ENCODE data around the gene UBA3. TPM values are rescaled to one million over a fixed set of nuclear protein-coding genes. Genes with fewer than 3 reads are reported as not detected.

Gene UBA3
- polyA plus RNA-seq: 41.9 TPM

GRCh38 chr3:69080233-69080920 is at the start of gene UBA3:
UBA3 (minus strand) TSS chr3:69080365; CDS start chr3:69080353, 12 bp downstream.
- H3K27ac Mint-ChIP-seq: peak within 1 kb of the TSS; percentile 87 to 97 (median 96)
- peaks cover 51 to 55% (median 52%) of the 10 kb centered on the region in 3 donors for H3K4me1 Mint-ChIP-seq
- no peaks in the 10 kb centered on the region for H3K27me3 Mint-ChIP-seq
- peaks cover 3% of the 10 kb centered on the region for H3K36me3 Mint-ChIP-seq
- peak within 1 kb of the TSS; percentile 86 to 95 (median 92) for H3K4me3 Mint-ChIP-seq
- no peaks in the 10 kb centered on the region for H3K9me3 Mint-ChIP-seq

GRCh38 chr3:69129531-69129930 is 49.4 kb upstream of the UBA3 start:
- Mint-ChIP-seq H3K9me3 (peaks cover 0 to 4% (median 0%) of the 10 kb centered on the region in 3 donors), H3K27me3 (no peaks in the 10 kb centered on the region), H3K4me1 (no peaks in the 10 kb centered on the region), H3K27ac (no peak overlapping the region), H3K4me3 (no peak overlapping the region), H3K36me3 (peaks cover 2% of the 10 kb centered on the region)

GRCh38 chr3:69128509-69128908 is 48.3 kb upstream of the UBA3 start:
- H3K27me3 Mint-ChIP-seq: no peaks in the 10 kb centered on the region
- H3K4me3 Mint-ChIP-seq: no peak overlapping the region
- H3K4me1 Mint-ChIP-seq: no peaks in the 10 kb centered on the region
- H3K9me3 Mint-ChIP-seq: peaks cover 0 to 4% (median 0%) of the 10 kb centered on the region in 3 donors
- peaks cover 2% of the 10 kb centered on the region for H3K36me3 Mint-ChIP-seq
- peak overlapping the region in 1 of 3 donors; percentile 84 for H3K27ac Mint-ChIP-seq

- Mint-ChIP-seq H3K27me3 (no peaks in the 10 kb centered on the region), H3K4me1 (no peaks in the 10 kb centered on the region), H3K27ac (no peak overlapping the region)
Observed at GRCh38 chr3:69126999-69127398, 46.8 kb upstream of the UBA3 start.

GRCh38 chr3:69126216-69126615 is 46.1 kb upstream of the UBA3 start:
- Mint-ChIP-seq H3K9me3 (no peaks in the 10 kb centered on the region), H3K27ac (no peak overlapping the region), H3K27me3 (no peaks in the 10 kb centered on the region), H3K4me1 (no peaks in the 10 kb centered on the region), H3K4me3 (no peak overlapping the region), H3K36me3 (peaks cover 2% of the 10 kb centered on the region)

More at GRCh38 chr3:69126999-69127398, 46.8 kb upstream of the UBA3 start:
- Mint-ChIP-seq H3K36me3 (peaks cover 2% of the 10 kb centered on the region), H3K9me3 (no peaks in the 10 kb centered on the region), H3K4me3 (no peak overlapping the region)

GRCh38 chr3:69122403-69122802 is 42.2 kb upstream of the UBA3 start, which contains the start of gene LMOD3:
LMOD3 (minus strand) TSS chr3:69122595; CDS start chr3:69122386, 209 bp downstream.
- H3K4me3 Mint-ChIP-seq: no peak within 1 kb of the TSS
- H3K9me3 Mint-ChIP-seq: no peaks in the 10 kb centered on the region
- peaks cover 2% of the 10 kb centered on the region for H3K36me3 Mint-ChIP-seq
- H3K27ac Mint-ChIP-seq: no peak within 1 kb of the TSS
- H3K27me3 Mint-ChIP-seq: no peaks in the 10 kb centered on the region
- H3K4me1 Mint-ChIP-seq: peaks cover 0 to 5% (median 5%) of the 10 kb centered on the region in 3 donors

GRCh38 chr3:69121950-69122349 is 41.8 kb upstream of the UBA3 start:
- Mint-ChIP-seq H3K4me1 (peaks cover 0 to 5% (median 5%) of the 10 kb centered on the region in 3 donors), H3K4me3 (no peak overlapping the region), H3K27me3 (no peaks in the 10 kb centered on the region), H3K36me3 (peaks cover under 1% of the 10 kb centered on the region), H3K27ac (no peak overlapping the region), H3K9me3 (no peaks in the 10 kb centered on the region)

GRCh38 chr3:69121513-69121912 is 41.3 kb upstream of the UBA3 start:
- Mint-ChIP-seq H3K4me3 (no peak overlapping the region), H3K4me1 (peaks cover 0 to 5% (median 5%) of the 10 kb centered on the region in 3 donors), H3K36me3 (no peaks in the 10 kb centered on the region), H3K27ac (no peak overlapping the region), H3K9me3 (no peaks in the 10 kb centered on the region), H3K27me3 (no peaks in the 10 kb centered on the region)

GRCh38 chr3:69120879-69121464 is 40.8 kb upstream of the UBA3 start:
- Mint-ChIP-seq H3K27me3 (no peaks in the 10 kb centered on the region), H3K4me1 (peaks cover 0 to 5% (median 5%) of the 10 kb centered on the region in 3 donors), H3K36me3 (no peaks in the 10 kb centered on the region), H3K4me3 (no peak overlapping the region), H3K9me3 (no peaks in the 10 kb centered on the region), H3K27ac (no peak overlapping the region)

- peaks cover 2% of the 10 kb centered on the region for H3K36me3 Mint-ChIP-seq
- no peaks in the 10 kb centered on the region for H3K9me3 Mint-ChIP-seq
- no peak overlapping the region for H3K27ac Mint-ChIP-seq
- no peaks in the 10 kb centered on the region for H3K27me3 Mint-ChIP-seq
- H3K4me1 Mint-ChIP-seq: peaks cover 0 to 5% (median 5%) of the 10 kb centered on the region in 3 donors
- no peak overlapping the region for H3K4me3 Mint-ChIP-seq
Observed at GRCh38 chr3:69119681-69120080, 39.5 kb upstream of the UBA3 start.

GRCh38 chr3:69119138-69119537 is 39.0 kb upstream of the UBA3 start:
- Mint-ChIP-seq H3K36me3 (peaks cover 2% of the 10 kb centered on the region), H3K27ac (no peak overlapping the region), H3K9me3 (no peaks in the 10 kb centered on the region), H3K4me3 (no peak overlapping the region), H3K4me1 (peaks cover 0 to 5% (median 5%) of the 10 kb centered on the region in 3 donors), H3K27me3 (no peaks in the 10 kb centered on the region)

- Mint-ChIP-seq H3K27ac (no peak overlapping the region), H3K9me3 (no peaks in the 10 kb centered on the region), H3K4me3 (no peak overlapping the region), H3K27me3 (no peaks in the 10 kb centered on the region), H3K4me1 (peaks cover 0 to 6% (median 5%) of the 10 kb centered on the region in 3 donors), H3K36me3 (peaks cover 3% of the 10 kb centered on the region)
Observed at GRCh38 chr3:69118555-69118954, 38.4 kb upstream of the UBA3 start.

GRCh38 chr3:69116897-69117296 is 36.7 kb upstream of the UBA3 start:
- H3K4me3 Mint-ChIP-seq: no peak overlapping the region
- no peak overlapping the region for H3K27ac Mint-ChIP-seq
- H3K36me3 Mint-ChIP-seq: peaks cover 4% of the 10 kb centered on the region
- no peaks in the 10 kb centered on the region for H3K9me3 Mint-ChIP-seq
- peaks cover 0 to 7% (median 5%) of the 10 kb centered on the region in 3 donors for H3K4me1 Mint-ChIP-seq
- no peaks in the 10 kb centered on the region for H3K27me3 Mint-ChIP-seq

- H3K27me3 Mint-ChIP-seq: no peaks in the 10 kb centered on the region
- no peak overlapping the region for H3K27ac Mint-ChIP-seq
- H3K9me3 Mint-ChIP-seq: no peaks in the 10 kb centered on the region
- H3K4me3 Mint-ChIP-seq: no peak overlapping the region
- peaks cover 4% of the 10 kb centered on the region for H3K36me3 Mint-ChIP-seq
- H3K4me1 Mint-ChIP-seq: peaks cover under 1 to 7% (median 5%) of the 10 kb centered on the region in 3 donors
Observed at GRCh38 chr3:69116162-69116561, 36.0 kb upstream of the UBA3 start.

GRCh38 chr3:69115731-69116130 is 35.6 kb upstream of the UBA3 start:
- Mint-ChIP-seq H3K4me1 (peaks cover under 1 to 4% (median 3%) of the 10 kb centered on the region in 3 donors), H3K9me3 (no peaks in the 10 kb centered on the region), H3K4me3 (no peak overlapping the region), H3K27ac (no peak overlapping the region), H3K27me3 (no peaks in the 10 kb centered on the region), H3K36me3 (peaks cover 4% of the 10 kb centered on the region)

GRCh38 chr3:69113536-69113935 is 33.4 kb upstream of the UBA3 start:
- Mint-ChIP-seq H3K36me3 (peaks cover 4% of the 10 kb centered on the region), H3K27me3 (no peaks in the 10 kb centered on the region), H3K27ac (peak overlapping the region in 1 of 3 donors; percentile 24), H3K9me3 (no peaks in the 10 kb centered on the region), H3K4me3 (no peak overlapping the region), H3K4me1 (peaks cover 0 to 5% (median 2%) of the 10 kb centered on the region in 3 donors)

Measured in IgD-negative memory B cell (primary cell).